Measurements from ENCODE around the gene DOC2B.
"Not testable (repeated sequence)": the region's sequence is repeated elsewhere in the genome, so short reads cannot be mapped to it uniquely, and the experiment has no call there.

Gene DOC2B

DNA sequence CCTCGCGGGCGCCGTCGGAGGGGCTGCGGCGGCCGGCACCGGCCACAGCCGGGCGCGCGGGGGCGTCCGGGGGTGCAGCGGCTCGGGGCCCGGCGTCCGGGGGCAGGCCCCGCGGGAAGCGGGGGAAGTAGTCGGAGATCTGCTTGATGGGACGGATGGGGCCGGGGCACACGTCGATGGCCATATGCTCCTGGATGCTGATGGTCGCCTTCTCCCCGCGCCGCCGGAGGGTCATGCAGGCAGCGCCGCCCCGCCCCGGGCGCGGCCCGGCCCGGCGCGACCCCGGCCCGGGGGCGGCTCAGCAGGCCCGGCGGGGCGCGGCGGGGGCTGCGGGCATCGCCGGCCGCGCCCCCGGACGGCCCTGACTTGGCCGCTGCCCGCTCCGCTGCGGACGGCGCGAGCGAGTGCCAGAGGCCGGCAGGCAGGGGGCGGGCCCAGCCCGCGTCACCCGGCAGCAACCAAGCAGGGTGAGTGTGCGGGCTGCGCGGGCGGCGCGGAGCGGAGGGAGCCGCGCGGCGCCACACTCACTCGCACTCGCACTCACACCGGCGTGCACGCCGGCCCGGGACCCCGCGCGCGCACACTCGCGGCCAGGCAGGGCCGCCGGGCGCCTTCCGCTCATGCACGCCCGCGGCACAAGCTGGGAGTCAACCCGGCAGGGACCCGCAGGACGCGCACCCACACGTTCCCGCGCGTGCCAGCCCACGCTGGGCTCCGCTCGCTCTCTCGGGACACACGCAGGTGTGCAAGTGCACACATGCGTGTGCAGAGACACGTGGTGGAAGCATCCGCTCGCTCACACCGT lies at the start of gene DOC2B:
TSS of gene DOC2B (minus strand) at position 406 of the 805 bp plus-strand sequence. CDS start at position 235, 171 bp downstream.
- no peak for DNase-seq (ENCODE audit: low read depth in 1 of 2, low spot score in 1 of 2)

GRCh38 chr17:230395-230770 lies 48.9 kb upstream of the DOC2B start:
- no peak for DNase-seq (ENCODE audit: low read depth in 1 of 2, low spot score in 1 of 2)

GRCh38 chr17:229709-230394 lies 48.4 kb upstream of the DOC2B start:
- no peak for DNase-seq (ENCODE audit: low read depth in 1 of 2, low spot score in 1 of 2)

DNA sequence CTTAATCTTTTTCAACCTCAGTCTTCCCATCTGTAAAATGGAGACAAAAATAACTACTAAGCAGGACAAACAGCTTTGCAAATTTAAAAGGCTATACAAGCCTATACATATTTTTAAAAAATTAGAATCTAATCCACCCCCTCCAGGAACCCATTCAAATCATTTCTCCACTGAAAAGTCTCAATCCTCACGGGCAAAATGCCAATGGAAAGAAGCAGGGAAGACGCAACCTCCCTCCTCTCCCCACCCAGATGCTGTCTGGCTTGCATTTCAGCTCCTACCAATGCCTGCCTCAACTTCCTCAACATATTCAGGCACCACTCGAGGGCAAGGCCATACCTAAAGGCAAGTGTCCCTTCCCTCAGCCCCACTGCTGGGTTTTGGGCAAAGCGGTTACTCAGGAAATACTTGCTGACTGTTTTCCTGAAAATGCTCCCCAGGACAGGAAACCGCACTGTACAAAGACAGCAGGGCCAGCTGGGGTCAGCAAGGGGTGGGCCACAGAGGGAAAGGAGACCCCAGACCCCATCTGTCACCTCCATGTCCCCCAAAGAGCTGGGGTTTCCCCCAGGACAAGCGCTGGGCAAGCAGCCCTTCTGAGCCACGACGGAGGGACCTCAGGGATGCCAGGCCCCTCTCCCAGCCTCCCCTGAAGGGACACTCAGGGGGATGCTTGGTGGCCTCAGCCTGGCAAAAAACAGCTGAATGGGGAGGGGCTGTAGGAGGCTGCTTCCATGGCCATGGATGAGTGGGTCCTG lies 47.7 kb upstream of the DOC2B start:
- no peak for DNase-seq (ENCODE audit: low read depth in 1 of 2, low spot score in 1 of 2)

DNA sequence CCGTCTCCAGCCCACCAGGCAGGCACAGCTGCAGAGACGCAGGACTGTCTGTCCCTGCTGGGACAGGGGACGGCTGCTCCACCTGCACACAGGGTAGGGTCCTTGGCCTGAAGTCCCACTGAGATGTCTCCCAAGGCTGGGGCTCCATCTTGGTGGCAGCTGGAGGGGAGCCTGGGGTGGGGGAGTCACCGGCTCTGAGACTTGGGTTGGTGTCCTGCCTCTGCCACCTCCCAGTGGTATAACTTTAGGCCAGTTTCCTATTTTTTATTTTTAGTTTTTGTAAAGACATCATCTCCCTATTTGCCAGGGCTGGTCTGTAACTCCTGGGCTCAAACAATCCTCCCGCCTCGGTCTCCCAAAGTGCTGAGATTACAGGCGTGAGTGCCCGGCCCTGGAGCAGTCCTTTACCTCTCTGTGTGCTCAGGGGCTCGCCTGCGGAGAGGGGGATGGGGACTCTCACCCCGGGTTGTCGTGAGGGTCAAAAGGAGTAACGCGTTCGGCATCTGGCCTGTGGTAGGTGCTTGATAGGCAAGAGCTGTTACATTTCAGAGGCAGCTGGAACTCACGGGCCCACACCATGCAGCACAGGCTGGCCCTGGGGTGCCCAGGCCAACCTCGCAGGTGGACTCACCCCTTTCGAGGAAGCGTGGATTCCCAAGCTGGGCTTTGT lies 46.6 kb upstream of the DOC2B start:
- no peak for DNase-seq (ENCODE audit: low read depth in 1 of 2, low spot score in 1 of 2)

- DNase-seq (ENCODE audit: low read depth in 1 of 2, low spot score in 1 of 2): no peak
Observed at GRCh38 chr17:227078-227945, 45.9 kb upstream of the DOC2B start.

- no peak for DNase-seq (ENCODE audit: low read depth in 1 of 2, low spot score in 1 of 2)
Observed at GRCh38 chr17:226108-227077, 44.9 kb upstream of the DOC2B start.

DNA sequence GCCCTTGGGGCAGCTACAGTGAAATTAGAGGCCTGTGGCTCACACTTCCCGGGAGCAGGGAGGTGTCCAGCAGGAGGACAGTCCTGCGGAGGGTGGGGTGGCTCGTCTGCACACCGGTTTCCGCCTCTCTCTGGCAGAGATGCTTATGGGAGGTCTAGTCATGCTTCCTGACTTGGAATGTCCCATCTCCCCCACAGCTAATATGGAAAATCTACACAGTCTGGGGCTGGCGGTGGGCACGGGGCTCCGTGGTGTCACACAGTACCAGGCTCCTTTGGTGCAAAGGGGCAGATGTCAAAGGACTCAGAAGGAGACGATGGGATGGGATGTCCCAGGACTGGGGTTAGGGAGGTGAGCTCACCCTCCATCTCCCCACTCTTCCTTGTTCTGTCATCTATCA lies 44.1 kb upstream of the DOC2B start:
- DNase-seq (ENCODE audit: low read depth in 1 of 2, low spot score in 1 of 2): no peak

GRCh38 chr17:224576-224975 lies 43.1 kb upstream of the DOC2B start:
- DNase-seq (ENCODE audit: low read depth in 1 of 2, low spot score in 1 of 2): not testable (repeated sequence)

DNA sequence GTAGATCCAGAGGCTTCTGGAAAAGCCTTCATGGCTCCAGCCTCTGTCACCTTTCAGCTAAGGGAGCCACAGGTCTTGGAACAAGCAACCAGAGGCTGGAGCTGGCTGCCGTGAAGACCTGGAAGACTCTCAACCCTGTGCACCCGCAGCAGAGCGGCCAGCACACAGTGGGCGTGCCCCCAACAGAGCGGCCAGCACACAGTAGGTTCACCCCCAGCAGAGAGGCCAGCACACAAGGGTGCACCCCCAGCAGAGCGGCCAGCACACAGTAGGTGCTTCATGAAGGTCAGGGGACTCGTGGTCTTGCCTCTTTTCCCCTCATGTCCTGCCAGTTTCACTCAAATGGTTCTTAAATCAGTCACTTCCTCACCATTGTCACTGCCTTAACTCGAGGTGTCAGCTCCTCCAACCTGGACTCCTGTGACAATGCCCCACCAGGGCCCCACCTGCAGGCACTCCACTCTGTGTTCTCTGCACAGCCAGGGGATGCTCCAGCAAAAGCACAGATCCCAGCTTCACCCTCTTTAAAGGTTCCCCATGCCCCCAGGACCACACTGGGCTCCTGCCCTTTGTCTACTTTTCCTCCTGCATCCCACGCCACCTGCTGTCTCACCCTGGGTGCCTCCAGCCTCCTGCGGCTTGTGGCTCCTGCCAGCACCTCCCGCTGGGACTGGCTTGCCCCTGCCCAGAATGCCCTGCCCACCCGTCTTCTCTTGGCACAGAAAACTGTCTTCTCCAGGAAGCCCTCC lies 42.4 kb upstream of the DOC2B start:
- no peak for DNase-seq (ENCODE audit: low read depth in 1 of 2, low spot score in 1 of 2)

DNA sequence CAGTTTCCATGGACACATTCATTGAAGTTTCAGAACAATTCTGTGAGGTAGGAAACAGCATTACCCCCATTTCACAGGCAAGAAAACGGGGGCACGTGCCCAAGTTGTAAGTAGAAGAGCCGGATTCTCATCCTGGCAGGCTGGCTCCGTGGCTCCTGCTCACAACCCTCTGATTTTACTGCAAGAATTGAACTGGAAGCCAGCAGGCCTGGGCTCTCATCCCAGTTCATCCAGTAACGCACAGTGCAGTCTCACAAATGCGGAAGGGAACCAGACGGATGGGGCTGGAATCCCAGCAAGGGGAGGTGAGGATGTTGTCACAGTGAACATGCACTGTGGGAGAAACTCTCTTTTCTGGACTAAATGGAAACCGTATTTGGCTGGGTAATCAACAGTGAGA lies 40.7 kb upstream of the DOC2B start:
- no peak for DNase-seq (ENCODE audit: low read depth in 1 of 2, low spot score in 1 of 2)

- DNase-seq (ENCODE audit: low read depth in 1 of 2, low spot score in 1 of 2): no peak
Observed at GRCh38 chr17:219696-220095, 38.2 kb upstream of the DOC2B start.

DNA sequence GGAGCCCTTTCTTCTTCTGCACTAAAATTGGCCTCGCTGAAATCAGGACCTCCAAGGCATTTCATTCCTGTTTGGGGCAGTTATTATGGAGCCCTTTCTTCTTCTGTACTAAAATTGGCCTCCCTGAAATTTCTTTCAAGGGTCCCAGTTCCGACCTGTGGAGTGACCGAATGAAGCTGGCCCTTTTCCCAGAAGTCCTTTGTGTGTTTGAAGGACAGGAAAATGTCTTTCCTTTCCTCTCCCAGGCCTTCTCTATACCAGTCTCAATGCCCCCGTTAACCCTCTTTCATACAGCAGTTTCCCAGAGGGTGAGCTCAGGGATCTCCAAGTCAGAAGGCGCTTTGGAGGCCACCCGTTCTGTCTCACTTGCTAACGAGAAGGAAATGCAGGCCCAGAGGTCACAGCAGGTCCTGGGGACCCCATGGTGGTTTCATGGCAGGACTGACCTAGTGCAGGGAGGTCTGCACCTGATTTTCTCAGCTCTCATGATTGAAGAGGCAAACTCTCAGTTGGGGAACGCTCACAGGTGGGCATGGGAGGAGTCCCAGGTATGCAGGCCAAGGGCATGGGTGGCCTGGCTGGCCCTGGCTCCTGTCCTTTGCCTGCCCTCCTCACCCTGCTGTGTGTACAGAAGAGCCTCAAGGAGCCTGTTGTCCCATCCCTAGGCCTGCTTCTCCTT lies 37.1 kb upstream of the DOC2B start:
- DNase-seq (ENCODE audit: low read depth in 1 of 2, low spot score in 1 of 2): no peak

DNA sequence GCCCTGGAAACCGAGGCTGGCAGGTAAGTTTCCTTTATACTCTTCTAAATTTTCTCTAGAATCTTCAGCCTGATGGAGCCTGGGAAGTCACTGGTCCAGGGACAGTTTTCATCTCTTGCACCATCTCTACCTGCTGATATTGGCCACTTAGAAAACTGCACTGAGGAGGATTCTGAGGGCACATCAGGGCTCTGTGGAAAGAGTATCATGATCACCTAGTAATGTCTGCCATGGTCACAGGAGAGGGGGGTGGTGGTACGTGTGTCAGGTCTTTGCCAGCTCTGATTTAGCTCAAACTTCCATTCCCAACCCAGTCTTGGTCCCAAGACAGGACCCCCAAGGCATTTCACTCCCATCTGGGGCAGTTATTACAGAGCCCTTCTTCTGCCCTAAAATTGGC lies 35.2 kb upstream of the DOC2B start:
- no peak for DNase-seq (ENCODE audit: low read depth in 1 of 2, low spot score in 1 of 2)

GRCh38 chr17:215563-216478 lies 34.4 kb upstream of the DOC2B start:
- not testable (repeated sequence) for DNase-seq (ENCODE audit: low read depth in 1 of 2, low spot score in 1 of 2)

DNA sequence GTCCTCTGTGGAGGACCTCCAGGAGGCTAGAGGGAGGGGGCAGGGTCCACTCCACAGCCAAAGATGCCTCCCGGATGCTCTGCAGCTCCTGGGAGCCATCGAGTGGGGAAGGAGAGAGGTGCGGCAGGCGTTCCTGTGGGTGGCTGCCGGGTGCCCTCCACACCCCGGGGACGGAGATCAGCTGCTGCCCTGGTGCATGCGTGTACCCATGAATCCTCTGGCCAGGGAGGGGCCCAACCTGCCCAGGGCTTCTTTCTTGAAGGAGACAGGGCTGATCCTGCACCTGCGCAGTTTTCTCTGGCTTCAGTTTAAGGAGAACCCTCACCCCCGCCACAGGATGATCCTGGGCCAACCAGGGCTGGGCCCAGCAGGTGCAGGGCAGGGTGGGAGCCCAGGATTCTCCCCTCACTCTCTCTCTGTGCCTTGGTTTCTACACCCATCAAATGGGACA lies 33.5 kb upstream of the DOC2B start:
- no peak for DNase-seq (ENCODE audit: low read depth in 1 of 2, low spot score in 1 of 2)

All from activated T-helper 1 cell treated with anti-CD3 and anti-CD28 coated beads, Interleukin-2, amount 50 U/mL, for 16 hours (primary cell).